Effector memory CD4-positive, alpha-beta T cell (primary cell): ENCODE data around the gene ARHGAP6.

Experiments used
- DNase-seq, 3 donors: peaks; one replicate each; pipeline ENCODE4 v3.0.0-alpha.2; 2020
- H3K27ac ChIP-seq: 2 replicates; pipeline ENCODE4 v1.7.0; 2013; ENCODE audit warnings: mild to moderate bottlenecking, low read length, moderate library complexity; ENCODE audit not compliant: insufficient read depth, poor library complexity, severe bottlenecking
- H3K27me3 ChIP-seq: replicated peaks from 2 replicates; pipeline ENCODE4 v1.7.0; 2013; ENCODE audit warnings: mild to moderate bottlenecking, low read length; ENCODE audit not compliant: insufficient read depth, control insufficient read depth, poor library complexity, severe bottlenecking
- H3K36me3 ChIP-seq: 2 replicates; pipeline ENCODE4 v1.7.0; 2013; ENCODE audit warnings: mild to moderate bottlenecking, low read length, moderate library complexity; ENCODE audit not compliant: control insufficient read depth, insufficient read depth
- H3K4me1 ChIP-seq: 2 replicates; pipeline ENCODE4 v1.7.0; 2013; ENCODE audit warnings: low read length, mild to moderate bottlenecking; ENCODE audit not compliant: control insufficient read depth, insufficient read depth, poor library complexity, severe bottlenecking
- H3K4me3 ChIP-seq: 2 replicates; pipeline ENCODE4 v1.7.0; 2013; ENCODE audit warnings: low read length, low read depth, mild to moderate bottlenecking; ENCODE audit not compliant: insufficient read depth, poor library complexity, severe bottlenecking
- H3K9me3 ChIP-seq: 2 replicates; pipeline ENCODE4 v1.7.0; 2013; ENCODE audit warnings: mild to moderate bottlenecking, low read length, moderate library complexity; ENCODE audit not compliant: control insufficient read depth

ARHGAP6 gene

GRCh38 chrX:11398785-11399184 is 266.9 kb downstream of the ARHGAP6 start:
- Histone ChIP-seq H3K27ac (no peak overlapping the region), H3K4me1 (no peaks in the 10 kb centered on the region), H3K4me3 (no peak overlapping the region), H3K36me3 (no peaks in the 10 kb centered on the region), H3K9me3 (no peaks in the 10 kb centered on the region), H3K27me3 (no peaks in the 10 kb centered on the region)
- DNase-seq: no peak

GRCh38 chrX:11398139-11398538 is 267.6 kb downstream of the ARHGAP6 start:
- Histone ChIP-seq H3K27ac (no peak overlapping the region), H3K9me3 (no peaks in the 10 kb centered on the region), H3K27me3 (no peaks in the 10 kb centered on the region), H3K36me3 (no peaks in the 10 kb centered on the region), H3K4me3 (no peak overlapping the region), H3K4me1 (no peaks in the 10 kb centered on the region)
- DNase-seq: no peak

- H3K36me3 ChIP-seq: no peaks in the 10 kb centered on the region
- no peak overlapping the region for H3K4me3 ChIP-seq
- DNase-seq: no peak
- H3K27ac ChIP-seq: no peak overlapping the region
- H3K9me3 ChIP-seq: no peaks in the 10 kb centered on the region
- no peaks in the 10 kb centered on the region for H3K27me3 ChIP-seq
- no peaks in the 10 kb centered on the region for H3K4me1 ChIP-seq
Measured at GRCh38 chrX:11397680-11398079, 268.0 kb downstream of the ARHGAP6 start.

GRCh38 chrX:11395859-11396258 is 269.9 kb downstream of the ARHGAP6 start:
- DNase-seq: no peak
- Histone ChIP-seq H3K9me3 (no peaks in the 10 kb centered on the region), H3K36me3 (no peaks in the 10 kb centered on the region), H3K4me1 (no peaks in the 10 kb centered on the region), H3K27ac (no peak overlapping the region), H3K27me3 (no peaks in the 10 kb centered on the region), H3K4me3 (no peak overlapping the region)

GRCh38 chrX:11393949-11394654 is 271.6 kb downstream of the ARHGAP6 start:
- H3K36me3 ChIP-seq: no peaks in the 10 kb centered on the region
- no peak overlapping the region for H3K4me3 ChIP-seq
- H3K27ac ChIP-seq: no peak overlapping the region
- no peaks in the 10 kb centered on the region for H3K4me1 ChIP-seq
- DNase-seq: no peak
- no peaks in the 10 kb centered on the region for H3K9me3 ChIP-seq
- H3K27me3 ChIP-seq: no peaks in the 10 kb centered on the region

GRCh38 chrX:11386812-11387211 is 278.9 kb downstream of the ARHGAP6 start:
- no peak overlapping the region for H3K27ac ChIP-seq
- H3K4me1 ChIP-seq: no peaks in the 10 kb centered on the region
- DNase-seq: no peak
- H3K4me3 ChIP-seq: no peak overlapping the region
- no peaks in the 10 kb centered on the region for H3K36me3 ChIP-seq
- no peaks in the 10 kb centered on the region for H3K27me3 ChIP-seq
- H3K9me3 ChIP-seq: no peaks in the 10 kb centered on the region

GRCh38 chrX:11386001-11386523 is 279.7 kb downstream of the ARHGAP6 start:
- Histone ChIP-seq H3K4me3 (no peak overlapping the region), H3K27ac (no peak overlapping the region), H3K9me3 (no peaks in the 10 kb centered on the region), H3K27me3 (no peaks in the 10 kb centered on the region), H3K36me3 (no peaks in the 10 kb centered on the region), H3K4me1 (no peaks in the 10 kb centered on the region)
- DNase-seq: no peak

- DNase-seq: no peak
- Histone ChIP-seq H3K9me3 (no peaks in the 10 kb centered on the region), H3K4me3 (no peak overlapping the region), H3K27me3 (no peaks in the 10 kb centered on the region), H3K4me1 (no peaks in the 10 kb centered on the region), H3K36me3 (no peaks in the 10 kb centered on the region), H3K27ac (no peak overlapping the region)
Measured at GRCh38 chrX:11382930-11383329, 282.8 kb downstream of the ARHGAP6 start.

GRCh38 chrX:11381464-11381863 is 284.3 kb downstream of the ARHGAP6 start:
- H3K27ac ChIP-seq: no peak overlapping the region
- no peak for DNase-seq

GRCh38 chrX:11380187-11380844 is 285.4 kb downstream of the ARHGAP6 start:
- Histone ChIP-seq H3K27ac (no peak overlapping the region), H3K36me3 (no peaks in the 10 kb centered on the region), H3K9me3 (no peaks in the 10 kb centered on the region), H3K4me3 (no peak overlapping the region), H3K4me1 (no peaks in the 10 kb centered on the region), H3K27me3 (no peaks in the 10 kb centered on the region)
- DNase-seq: no peak

More at GRCh38 chrX:11381464-11381863, 284.3 kb downstream of the ARHGAP6 start:
- H3K4me1 ChIP-seq: no peaks in the 10 kb centered on the region
- H3K4me3 ChIP-seq: no peak overlapping the region
- H3K27me3 ChIP-seq: no peaks in the 10 kb centered on the region
- no peaks in the 10 kb centered on the region for H3K36me3 ChIP-seq
- no peaks in the 10 kb centered on the region for H3K9me3 ChIP-seq
